B cell (primary cell): ENCODE measurements around the gene SRRD. TPM values are rescaled to one million over a fixed set of nuclear protein-coding genes. Genes with fewer than 3 reads are reported as not detected.

Experiments used
- ATAC-seq: fragments of 200-7000 bp; cut with Tn5 transposase; one replicate; pipeline ENCODE4 v1.10.0; 2021; ENCODE audit warnings: low read depth, mild to moderate bottlenecking, moderate number of reproducible peaks, moderate library complexity
- CTCF ChIA-PET: fragments of 350-600 bp; sonication (Branson Sonifier 250); formaldehyde crosslinking; loops from one replicate; lab custom pipeline; 2021; ENCODE audit warnings: antibody characterized with exemption, inconsistent platforms; lab: Charles Lee
- POLR2A ChIA-PET: fragments of 350-600 bp; sonication (Branson Sonifier 250); formaldehyde crosslinking; loops from one replicate; lab custom pipeline; 2021; ENCODE audit warnings: antibody characterized with exemption; lab: Charles Lee
- DNase-seq: peaks from one replicate; pipeline ENCODE4 v3.0.0; 2013
- H2AFZ ChIP-seq: 2 replicates; pipeline ENCODE4 v1.6.1; 2012; ENCODE audit warnings: mild to moderate bottlenecking, low read depth, low read length; ENCODE audit not compliant: insufficient read depth, poor library complexity, severe bottlenecking
- H3K27ac ChIP-seq, 2 donors: 1 replicate in 1 of 2; 2 replicates in 1 of 2; pipeline ENCODE4 v1.5.1; 2012 to 2013; ENCODE audit warnings: low read length in 2 of 2, mild to moderate bottlenecking in 2 of 2, moderate library complexity in 1 of 2
- H3K27me3 ChIP-seq, 4 experiments: fragments of 200-600 bp in 1 of 4; sonication (generic) in 1 of 4; replicated peaks in 1 of 4; 1 replicate in 2 of 4; 2 replicates in 2 of 4; pipeline versions ENCODE4 v1.6.1 to v1.7.0; 2013 to 2016; ENCODE audit warnings: low read length in 3 of 4, mild to moderate bottlenecking in 2 of 4, mixed read lengths in 1 of 4, moderate library complexity in 1 of 4; ENCODE audit not compliant: insufficient read depth in 4 of 4, control insufficient read depth in 3 of 4; ENCODE audit errors: control extremely low read depth in 1 of 4
- H3K36me3 ChIP-seq, 2 experiments: replicated peaks in 1 of 2; 1 replicate in 1 of 2; 2 replicates in 1 of 2; pipeline versions ENCODE4 v1.6.1 to v1.7.1; 2013; ENCODE audit warnings: low read length in 1 of 2; ENCODE audit not compliant: insufficient read depth in 2 of 2, control insufficient read depth in 1 of 2; ENCODE audit errors: control extremely low read depth in 1 of 2, extremely low read depth in 1 of 2
- H3K4me1 ChIP-seq, 2 donors: fragments of 200-600 bp in 1 of 2; sonication (generic) in 1 of 2; 1 replicate in 1 of 2; 2 replicates in 1 of 2; pipeline versions ENCODE4 v1.5.1 to v1.6.1; 2013 to 2017; ENCODE audit warnings: low read length in 2 of 2; ENCODE audit not compliant: control insufficient read depth in 2 of 2, insufficient read depth in 2 of 2
- H3K4me2 ChIP-seq: replicated peaks from 2 replicates; pipeline ENCODE3; 2012; ENCODE audit warnings: mild to moderate bottlenecking, low read depth, low read length; ENCODE audit not compliant: poor library complexity, severe bottlenecking
- H3K4me3 ChIP-seq, 5 experiments: fragments of 200-600 bp in 1 of 5; sonication (generic) in 1 of 5; 1 replicate in 3 of 5; 2 replicates in 2 of 5; pipeline versions ENCODE4 v1.5.1 to v1.7.0; 2011 to 2016; ENCODE audit warnings: low read length in 4 of 5, mild to moderate bottlenecking in 4 of 5, low read depth in 2 of 5, control low read depth in 1 of 5, moderate library complexity in 1 of 5; ENCODE audit not compliant: insufficient read depth in 1 of 5; ENCODE audit errors: control extremely low read depth in 1 of 5, extremely low read depth in 1 of 5
- H3K79me2 ChIP-seq: fragments of 200-600 bp; sonication (generic); one replicate; pipeline ENCODE4 v1.6.0; 2016; ENCODE audit warnings: low read length; ENCODE audit not compliant: control insufficient read depth, insufficient read depth
- H3K9ac ChIP-seq: fragments of 200-600 bp; sonication (generic); 2 replicates; pipeline ENCODE4 v1.6.1; 2017; ENCODE audit warnings: mild to moderate bottlenecking, low read length, moderate library complexity
- H3K9me3 ChIP-seq, 3 donors: one replicate each; pipeline versions ENCODE4 v1.6.1 to v1.7.1; 2013; ENCODE audit warnings: low read length in 2 of 3; ENCODE audit not compliant: control insufficient read depth in 2 of 3, insufficient read depth in 1 of 3; ENCODE audit errors: control extremely low read depth in 1 of 3
- H4K20me1 ChIP-seq: 2 replicates; pipeline ENCODE4 v1.6.0; 2012; ENCODE audit warnings: mild to moderate bottlenecking, low read length; ENCODE audit not compliant: insufficient read depth, control insufficient read depth, poor library complexity, severe bottlenecking
- H3K27ac Mint-ChIP-seq: one replicate; pipeline ENCODE4 v1.8.0; 2021; ENCODE audit warnings: mixed read lengths
- H3K27me3 Mint-ChIP-seq: one replicate; pipeline ENCODE4 v1.8.0; 2021; ENCODE audit warnings: mixed read lengths
- H3K4me1 Mint-ChIP-seq: one replicate; pipeline ENCODE4 v1.8.0; 2021; ENCODE audit warnings: mixed read lengths
- H3K4me3 Mint-ChIP-seq: one replicate; pipeline ENCODE4 v1.8.0; 2021; ENCODE audit warnings: mixed read lengths
- H3K9me3 Mint-ChIP-seq: one replicate; pipeline ENCODE4 v1.8.0; 2022; ENCODE audit warnings: mixed read lengths; ENCODE audit not compliant: insufficient read depth
- CTCF ChIP-seq: fragments of 200-600 bp; IDR thresholded peaks from one replicate; pipeline ENCODE4 v1.8.0; 2022; ENCODE audit warnings: antibody characterized with exemption, mild to moderate bottlenecking
- EZH2 ChIP-seq: IDR thresholded peaks from 2 replicates; pipeline ENCODE4 v1.6.1; 2012; ENCODE audit warnings: borderline replicate concordance, low read depth, mild to moderate bottlenecking, moderate library complexity, low read length; ENCODE audit not compliant: insufficient read depth, poor library complexity, severe bottlenecking
- WGBS: methylation state at CpG from one replicate; pipeline ENCODE4 v1.1.5; 2013; ENCODE audit warnings: missing lambda C conversion rate; ENCODE audit not compliant: insufficient coverage; 5-methylcytosine and 5-hydroxymethylcytosine counted together
- intact Hi-C: fragments of 100-400 bp; cut with micrococcal nuclease; formaldehyde crosslinking; loops from one replicate; pipeline ENCODE4 v1.10.0; 2022
- polyA minus RNA-seq: library from RNA; depleted of rRNA, polyadenylated mRNA; stranded (reverse); fragments of >200 nt; gene quantifications from 2 replicates; pipeline ENCODE4 v1.2.3, GENCODE V29; 2012
- polyA plus RNA-seq: library from polyadenylated mRNA; depleted of rRNA; stranded (reverse); fragments of >200 nt; gene quantifications from 2 replicates; pipeline ENCODE4 v1.2.3, GENCODE V29; 2012
- total RNA-seq, 2 donors: library from RNA; stranded (reverse); fragments of 120-200 nt in 1 of 2; gene quantifications; 1 replicate in 1 of 2; 2 replicates in 1 of 2; pipeline versions ENCODE4 v1.2.3 to v1.2.4, GENCODE V29; 2013 to 2022

SRRD gene
- total RNA-seq (19.2 and 19.4 TPM in 2 replicates), polyA plus RNA-seq (6.2 and 7.8 TPM in 2 replicates), polyA minus RNA-seq (6.0 and 13.4 TPM in 2 replicates)
- 16.8 TPM for total RNA-seq (2013)

- no peaks in the 10 kb centered on the region for H3K27me3 Mint-ChIP-seq
- no peak for TF ChIP-seq EZH2
- no peak for TF ChIP-seq CTCF
Measured at GRCh38 chr22:26483439-26484359, at the start of gene SRRD, which contains the start of gene HPS4. SRRD (plus strand) TSS chr22:26483877; CDS start chr22:26483891, 14 bp downstream. HPS4 (minus strand) TSS chr22:26483783; CDS start chr22:26481762, 2,021 bp downstream.

More at GRCh38 chr22:26483439-26484359, at the start of gene SRRD, which contains the start of gene HPS4:
- Histone ChIP-seq H2AFZ (peak within 1 kb of the TSS; percentile 83), H3K9me3 (no peaks in the 10 kb centered on the region), H3K4me3 (peak within 1 kb of the TSS; percentile 70 to 98 (median 83)), H3K9ac (peak within 1 kb of the TSS; percentile 94), H3K36me3 (peaks cover 4 to 14% of the 10 kb centered on the region in 2 experiments), H3K79me2 (peaks cover 40% of the 10 kb centered on the region), H3K4me1 (peaks cover 49 to 58% of the 10 kb centered on the region in 2 donors), H4K20me1 (no peaks in the 10 kb centered on the region), H3K27me3 (no peaks in the 10 kb centered on the region), H3K4me2 (peak within 1 kb of the TSS; percentile 86), H3K27ac (peak within 1 kb of the TSS; percentile 90 to 98)
- H3K4me3 Mint-ChIP-seq: peak within 1 kb of the TSS; percentile 94
- ATAC-seq (peak; percentile 83), DNase-seq (peak; percentile 97)
- peak within 1 kb of the TSS; percentile 97 for H3K27ac Mint-ChIP-seq
- under 1% methylated on average over 85 of the region's 85 CpGs for WGBS
- H3K9me3 Mint-ChIP-seq: no peaks in the 10 kb centered on the region
- peaks cover 69% of the 10 kb centered on the region for H3K4me1 Mint-ChIP-seq
- intact Hi-C loops: loop anchor here (1.0 kb wide), 5 partner anchors 29 to 189 kb away; partner anchors contain the start of genes TFIP11 and TPST2
- ChIA-PET CTCF (interaction anchor here (0.5 to 2.0 kb wide), 10 partner anchors 9 to 195 kb away, joined by 3 to 8 read pairs (median 4); no protein-coding TSS in a partner anchor), POLR2A (interaction anchor here (0.5 to 2.1 kb wide), 8 partner anchors 22 to 189 kb away, joined by 3 to 8 read pairs (median 4); partner anchors contain the start of gene TFIP11)
